ENCODE measurements around the gene CAPNS1.
"Not testable (repeated sequence)": the region's sequence is repeated elsewhere in the genome, so short reads cannot be mapped to it uniquely, and the experiment has no call there.

CAPNS1 gene

DNA sequence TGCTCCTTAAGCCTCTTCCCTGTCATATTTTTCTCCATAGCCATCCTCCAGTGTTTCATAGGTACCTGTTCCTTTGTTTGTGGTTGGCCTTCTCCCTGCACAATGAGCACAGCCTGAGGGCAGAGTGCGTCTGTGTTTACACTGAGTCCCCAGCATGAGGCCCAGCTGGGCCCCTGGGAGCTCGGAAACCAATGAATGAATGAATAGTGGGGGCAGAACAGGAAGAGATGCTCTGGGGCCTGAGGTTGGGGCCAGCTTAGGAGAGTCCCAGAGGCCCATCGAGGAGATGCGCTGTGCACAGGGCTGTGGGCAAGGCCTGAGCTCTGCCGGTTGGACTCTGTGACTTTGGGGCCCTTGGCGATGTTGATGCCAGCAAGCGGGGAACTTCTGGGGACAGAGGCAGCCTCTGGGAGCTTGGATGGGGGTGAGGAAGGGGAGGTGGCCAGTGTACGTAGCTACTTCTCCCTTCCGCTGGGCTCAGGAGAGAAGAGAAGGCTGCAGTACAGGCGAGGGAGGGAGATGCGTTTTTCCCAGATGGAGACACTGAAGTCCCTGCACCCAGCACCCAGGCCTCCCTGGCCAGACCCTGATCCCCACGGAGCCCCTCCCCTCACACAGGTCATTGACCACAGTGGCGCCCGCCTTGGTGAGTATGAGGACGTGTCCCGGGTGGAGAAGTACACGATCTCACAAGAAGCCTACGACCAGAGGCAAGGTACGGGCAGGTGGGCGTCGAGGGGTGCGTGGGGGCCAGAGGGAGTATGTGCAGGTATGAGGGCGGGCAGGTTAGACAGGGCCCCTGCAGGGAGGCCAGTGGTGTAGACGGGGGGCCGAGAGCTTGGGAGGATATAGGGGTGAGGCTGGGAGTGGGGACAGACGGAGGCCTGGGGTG, 19.5 kb upstream of the CAPNS1 start:
- DNase-seq (ENCODE audit: extremely low spot score) = no peak
- CTCF ChIA-PET = no interaction called here
- POLR2A ChIA-PET = interaction anchor here (0.9 kb wide), 1 partner anchor 8 kb away, joined by 3 read pairs; no protein-coding TSS in a partner anchor
- TF ChIP-seq HDGF (IDR thresholded peaks at IDR 0.05; ENCODE audit: borderline replicate concordance) = no peak
- TF ChIP-seq, protein P1, sequence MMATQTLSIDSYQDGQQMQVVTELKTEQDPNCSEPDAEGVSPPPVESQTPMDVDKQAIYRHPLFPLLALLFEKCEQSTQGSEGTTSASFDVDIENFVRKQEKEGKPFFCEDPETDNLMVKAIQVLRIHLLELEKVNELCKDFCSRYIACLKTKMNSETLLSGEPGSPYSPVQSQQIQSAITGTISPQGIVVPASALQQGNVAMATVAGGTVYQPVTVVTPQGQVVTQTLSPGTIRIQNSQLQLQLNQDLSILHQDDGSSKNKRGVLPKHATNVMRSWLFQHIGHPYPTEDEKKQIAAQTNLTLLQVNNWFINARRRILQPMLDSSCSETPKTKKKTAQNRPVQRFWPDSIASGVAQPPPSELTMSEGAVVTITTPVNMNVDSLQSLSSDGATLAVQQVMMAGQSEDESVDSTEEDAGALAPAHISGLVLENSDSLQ (IDR thresholded peaks at IDR 0.05) = no peak

- CTCF ChIA-PET = no interaction called here
- TF ChIP-seq BHLHE40 (IDR thresholded peaks at IDR 0.05; ENCODE audit: borderline replicate concordance) (no peak), FOXA1 (IDR thresholded peaks at IDR 0.05) (no peak), FOXM1 (IDR thresholded peaks at IDR 0.05; ENCODE audit: borderline replicate concordance) (no peak)
- TF ChIP-seq, protein P1 (IDR thresholded peaks at IDR 0.05) = no peak
These were observed 18.9 kb upstream of the CAPNS1 start for GRCh38 chr19:36120984-36121358.

GRCh38 chr19:36121486-36122124, 18.3 kb upstream of the CAPNS1 start:
- CTCF ChIA-PET = no interaction called here
- POLR2A ChIA-PET = no interaction called here
- TF ChIP-seq ELF4 (IDR thresholded peaks at IDR 0.05) = no peak
- no peak for TF ChIP-seq FOXK2 (IDR thresholded peaks at IDR 0.05)
- no peak for TF ChIP-seq NFRKB (IDR thresholded peaks at IDR 0.05)
- no peak for TF ChIP-seq FOXA1 (IDR thresholded peaks at IDR 0.05)
- TF ChIP-seq SP1 (IDR thresholded peaks at IDR 0.05) = no peak
- TF ChIP-seq SUZ12 (IDR thresholded peaks at IDR 0.05) = no peak
- TF ChIP-seq CTBP1 (IDR thresholded peaks at IDR 0.05; ENCODE audit: borderline replicate concordance) = no peak
- no peak for TF ChIP-seq FOXM1 (IDR thresholded peaks at IDR 0.05; ENCODE audit: borderline replicate concordance)
- TF ChIP-seq HDGF (IDR thresholded peaks at IDR 0.05; ENCODE audit: borderline replicate concordance) = no peak
- no peak for DNase-seq (ENCODE audit: extremely low spot score)

More at GRCh38 chr19:36120984-36121358, 18.9 kb upstream of the CAPNS1 start:
- POLR2A ChIA-PET = no interaction called here
- no peak for DNase-seq (ENCODE audit: extremely low spot score)

DNA sequence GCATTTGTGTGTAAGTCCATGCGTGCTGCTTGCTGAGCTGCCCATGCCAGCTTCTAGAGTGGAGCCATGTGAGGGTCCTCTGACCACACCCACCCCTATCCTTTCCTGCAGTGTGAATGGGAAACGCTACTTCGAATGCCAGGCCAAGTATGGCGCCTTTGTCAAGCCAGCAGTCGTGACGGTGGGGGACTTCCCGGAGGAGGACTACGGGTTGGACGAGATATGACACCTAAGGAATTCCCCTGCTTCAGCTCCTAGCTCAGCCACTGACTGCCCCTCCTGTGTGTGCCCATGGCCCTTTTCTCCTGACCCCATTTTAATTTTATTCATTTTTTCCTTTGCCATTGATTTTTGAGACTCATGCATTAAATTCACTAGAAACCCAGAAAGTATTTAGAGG, 14.3 kb upstream of the CAPNS1 start:
- CTCF ChIA-PET = no interaction called here
- no peak for TF ChIP-seq LEF1 (IDR thresholded peaks at IDR 0.05; ENCODE audit: borderline replicate concordance)
- no peak for TF ChIP-seq FOXK2 (IDR thresholded peaks at IDR 0.05)
- no peak for TF ChIP-seq L3MBTL2 (conservative IDR thresholded peaks at IDR 0.05)
- no peak for TF ChIP-seq FOXM1 (IDR thresholded peaks at IDR 0.05; ENCODE audit: borderline replicate concordance)
- TF ChIP-seq ZNF384 (IDR thresholded peaks at IDR 0.05) = no peak
- TF ChIP-seq HDGF (IDR thresholded peaks at IDR 0.05; ENCODE audit: borderline replicate concordance) = no peak
- no peak for TF ChIP-seq SP1 (IDR thresholded peaks at IDR 0.05)
- no peak for TF ChIP-seq CTBP1 (IDR thresholded peaks at IDR 0.05; ENCODE audit: borderline replicate concordance)
- no peak for TF ChIP-seq ELF4 (IDR thresholded peaks at IDR 0.05)
- TF ChIP-seq NFRKB (IDR thresholded peaks at IDR 0.05) = no peak
- no peak for TF ChIP-seq BHLHE40 (IDR thresholded peaks at IDR 0.05; ENCODE audit: borderline replicate concordance)
- no peak for TF ChIP-seq TARDBP (IDR thresholded peaks at IDR 0.05)
- no peak for TF ChIP-seq FOXA1 (IDR thresholded peaks at IDR 0.05)
- TF ChIP-seq, protein P1 (IDR thresholded peaks at IDR 0.05) = no peak
- POLR2A ChIA-PET = interaction anchor here (4.6 kb wide), 1 partner anchor 10 kb away, joined by 39 read pairs; the partner anchor contains the start of genes POLR2I and TBCB
- DNase-seq (ENCODE audit: extremely low spot score) = no peak

GRCh38 chr19:36128392-36128736, 11.5 kb upstream of the CAPNS1 start:
- no peak for TF ChIP-seq ELF4 (IDR thresholded peaks at IDR 0.05)
- TF ChIP-seq L3MBTL2 (conservative IDR thresholded peaks at IDR 0.05) = 0 out of 2 replicates have a peak, but pooled peaks have one; percentile 49
- TF ChIP-seq LEF1 (IDR thresholded peaks at IDR 0.05; ENCODE audit: borderline replicate concordance) = no peak
- POLR2A ChIA-PET = interaction anchor here (0.9 to 4.6 kb wide), 15 partner anchors 8 to 722 kb away, joined by 3 to 39 read pairs (median 3); partner anchors contain the start of genes ALKBH6, CAPNS1, POLR2I and TBCB
- CTCF ChIA-PET = interaction anchor here (0.5 to 1.1 kb wide), 10 partner anchors 8 to 474 kb away, joined by 3 to 8 read pairs (median 4); partner anchors contain the start of gene POLR2I
- DNase-seq (ENCODE audit: extremely low spot score) = no peak

DNA sequence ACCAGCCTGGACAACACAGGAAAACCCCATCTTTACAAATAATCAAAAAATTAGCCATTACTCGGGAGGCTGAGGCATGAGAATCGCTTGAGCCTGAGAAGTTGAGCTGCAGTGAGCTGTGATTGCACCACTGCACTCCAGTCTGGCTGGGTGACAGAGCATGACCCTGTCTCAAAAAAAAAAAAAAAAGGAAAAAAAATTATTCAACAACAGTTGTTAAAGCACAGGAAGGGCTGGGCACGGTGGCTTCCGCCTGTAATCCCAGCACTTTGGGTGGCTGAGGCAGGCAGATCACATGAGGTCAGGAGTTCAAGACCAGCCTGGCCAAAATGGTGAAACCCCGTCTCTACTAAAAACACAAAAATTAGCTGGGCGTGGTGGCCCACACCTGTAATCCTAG, 8.6 kb upstream of the CAPNS1 start:
- DNase-seq (ENCODE audit: extremely low spot score); CTCF ChIA-PET: not testable (repeated sequence)
- POLR2A ChIA-PET = interaction anchor here (1.6 kb wide), 1 partner anchor 9 kb away, joined by 9 read pairs; the partner anchor contains the start of gene CAPNS1

- POLR2A ChIA-PET; DNase-seq (ENCODE audit: extremely low spot score); CTCF ChIA-PET: not testable (repeated sequence)
These were observed 5.0 kb upstream of the CAPNS1 start for GRCh38 chr19:36134867-36135266.
